Cardiac muscle cell (in vitro differentiated cells and primary cell): ENCODE results near the gene PDCL2. TPM values are rescaled to one million over a fixed set of nuclear protein-coding genes. Genes with fewer than 3 reads are reported as not detected.
"Not testable (repeated sequence)": the region's sequence is repeated elsewhere in the genome, so short reads cannot be mapped to it uniquely, and the experiment has no call there.

ENCODE experiments used
- DNase-seq, 2 donors: peaks; one replicate each; pipeline versions ENCODE4 v3.0.0 to v3.0.0-alpha.2; 2010 to 2017; ENCODE audit warnings: low read depth in 1 of 2, low spot score in 1 of 2
- H3K27ac ChIP-seq: fragments of 200-600 bp; sonication (generic); 2 replicates; pipeline ENCODE4 v1.5.1; 2016
- H3K27me3 ChIP-seq: fragments of 200-600 bp; sonication (generic); 2 replicates; pipeline ENCODE4 v1.6.0; 2016; ENCODE audit warnings: control low read depth
- H3K36me3 ChIP-seq: fragments of 200-600 bp; sonication (generic); 2 replicates; pipeline ENCODE4 v1.5.1; 2016; ENCODE audit warnings: control low read depth
- H3K4me1 ChIP-seq: fragments of 200-600 bp; sonication (generic); 2 replicates; pipeline ENCODE4 v1.8.1; 2017; ENCODE audit warnings: low read depth, mild to moderate bottlenecking, mixed run types
- H3K4me3 ChIP-seq: fragments of 200-600 bp; sonication (generic); 2 replicates; pipeline ENCODE4 v1.5.1; 2016; ENCODE audit warnings: mild to moderate bottlenecking
- H3K9me3 ChIP-seq: fragments of 200-600 bp; sonication (generic); 2 replicates; pipeline ENCODE4 v1.5.1; 2017; ENCODE audit warnings: low read depth, mild to moderate bottlenecking, control low read depth
- CTCF ChIP-seq: IDR thresholded peaks from 2 replicates; pipeline ENCODE4 v1.5.1; 2012; ENCODE audit warnings: low read depth, mild to moderate bottlenecking, low read length
- polyA plus RNA-seq: library from polyadenylated mRNA; unstranded; fragments of >200 nt; fragmentation: Nextera tagmentation; extraction: Ambion mirVana; gene quantifications from 2 replicates; pipeline ENCODE4 v1.2.1, GENCODE V29; 2016
- total RNA-seq: library from RNA; depleted of rRNA; stranded (reverse); fragments of >200 nt; gene quantifications from 2 replicates; pipeline ENCODE4 v1.2.3, GENCODE V29; 2016

PDCL2 gene
- total and polyA plus RNA-seq, 2 experiments from 2014 or later, result not detected

GRCh38 chr4:55609393-55609866 is 17.4 kb upstream of the PDCL2 start:
- no peak for TF ChIP-seq CTCF
- H3K4me3 ChIP-seq, result no peak overlapping the region
- no peak overlapping the region for H3K27ac ChIP-seq
- H3K27me3 ChIP-seq, result no peaks in the 10 kb centered on the region
- no peaks in the 10 kb centered on the region for H3K9me3 ChIP-seq
- peak in 1 of 2 donors; percentile 33 for DNase-seq
- H3K36me3 ChIP-seq, result no peaks in the 10 kb centered on the region
- H3K4me1 ChIP-seq, result no peaks in the 10 kb centered on the region

GRCh38 chr4:55608591-55608990 is 16.5 kb upstream of the PDCL2 start:
- no peak for DNase-seq
- no peaks in the 10 kb centered on the region for H3K27me3 ChIP-seq
- no peak overlapping the region for H3K27ac ChIP-seq
- TF ChIP-seq CTCF, result no peak
- no peaks in the 10 kb centered on the region for H3K4me1 ChIP-seq
- H3K4me3 ChIP-seq, result no peak overlapping the region
- H3K36me3 ChIP-seq, result no peaks in the 10 kb centered on the region
- H3K9me3 ChIP-seq, result no peaks in the 10 kb centered on the region

GRCh38 chr4:55604996-55605395 is 13.0 kb upstream of the PDCL2 start:
- no peak overlapping the region for H3K27ac ChIP-seq
- no peaks in the 10 kb centered on the region for H3K36me3 ChIP-seq
- no peaks in the 10 kb centered on the region for H3K27me3 ChIP-seq
- no peak overlapping the region for H3K4me3 ChIP-seq
- DNase-seq, result no peak
- H3K4me1 ChIP-seq, result no peaks in the 10 kb centered on the region
- TF ChIP-seq CTCF, result no peak
- no peaks in the 10 kb centered on the region for H3K9me3 ChIP-seq

- DNase-seq, result no peak
- Histone ChIP-seq H3K4me1 (no peaks in the 10 kb centered on the region), H3K27me3 (no peaks in the 10 kb centered on the region), H3K36me3 (no peaks in the 10 kb centered on the region), H3K9me3 (no peaks in the 10 kb centered on the region), H3K4me3 (no peak overlapping the region), H3K27ac (no peak overlapping the region)
- no peak for TF ChIP-seq CTCF
Observed at GRCh38 chr4:55600640-55601039, 8.6 kb upstream of the PDCL2 start.

GRCh38 chr4:55598641-55599040 is 6.6 kb upstream of the PDCL2 start:
- Histone ChIP-seq H3K4me1 (no peaks in the 10 kb centered on the region), H3K9me3 (no peaks in the 10 kb centered on the region)
- TF ChIP-seq CTCF, result no peak

GRCh38 chr4:55588160-55588559 is 3.9 kb downstream of the PDCL2 start:
- no peaks in the 10 kb centered on the region for H3K4me1 ChIP-seq
- H3K9me3 ChIP-seq, result no peaks in the 10 kb centered on the region
- H3K4me3 ChIP-seq, result no peak overlapping the region
- H3K36me3 ChIP-seq, result no peaks in the 10 kb centered on the region
- H3K27ac ChIP-seq, result no peak overlapping the region
- no peak for DNase-seq
- no peak for TF ChIP-seq CTCF
- H3K27me3 ChIP-seq, result no peaks in the 10 kb centered on the region

More at GRCh38 chr4:55598641-55599040, 6.6 kb upstream of the PDCL2 start:
- H3K27ac ChIP-seq, result no peak overlapping the region
- no peak for DNase-seq
- H3K36me3 ChIP-seq, result no peaks in the 10 kb centered on the region
- H3K27me3 ChIP-seq, result no peaks in the 10 kb centered on the region
- no peak overlapping the region for H3K4me3 ChIP-seq

GRCh38 chr4:55582773-55583172 is 9.3 kb downstream of the PDCL2 start:
- H3K4me3 ChIP-seq, H3K36me3 ChIP-seq, H3K27me3 ChIP-seq, H3K4me1 ChIP-seq, DNase-seq, H3K27ac ChIP-seq, H3K9me3 ChIP-seq: not testable (repeated sequence)
